ENCODE measurements around the gene TTLL10. TPM values are rescaled to one million over a fixed set of nuclear protein-coding genes. Genes with fewer than 3 reads are reported as not detected.
"Not testable (repeated sequence)": the region's sequence is repeated elsewhere in the genome, so short reads cannot be mapped to it uniquely, and the experiment has no call there.

TTLL10 gene
- total and polyA plus RNA-seq, 2 experiments from 2014 or later, result 0.45 TPM; not detected in 1

GRCh38 chr1:1141911-1142250 lies 31.8 kb upstream of the TTLL10 start:
- H3K4me3 Mint-ChIP-seq, result no peak overlapping the region
- no peak overlapping the region for H3K27ac ChIP-seq (ENCODE audit: low read depth)
- no peaks in the 10 kb centered on the region for H4K20me1 ChIP-seq (replicated peaks; ENCODE audit: insufficient read depth)
- peaks cover 6% of the 10 kb centered on the region; the same call in 1 of the 2 replicates for H3K27me3 ChIP-seq (ENCODE audit: insufficient read depth)
- no peaks in the 10 kb centered on the region for H3K79me2 ChIP-seq (replicated peaks; ENCODE audit: insufficient read depth)
- H3K4me1 ChIP-seq (ENCODE audit: insufficient read depth), result peaks cover 10% of the 10 kb centered on the region; the same call in 1 of the 2 replicates
- no peak overlapping the region for H3K4me3 ChIP-seq
- H3K27me3 Mint-ChIP-seq (ENCODE audit: insufficient read depth, low read depth, poor library complexity), result peaks cover 6% of the 10 kb centered on the region
- DNase-seq (ENCODE audit: low spot score) (no peak), ATAC-seq (no peak)
- H3K27ac Mint-ChIP-seq, result no peak overlapping the region
- H3K36me3 Mint-ChIP-seq (ENCODE audit: low read depth), result no peaks in the 10 kb centered on the region
- no peak overlapping the region for H3K4me2 ChIP-seq
- H3K4me1 Mint-ChIP-seq, result peaks cover 10% of the 10 kb centered on the region
- H2AFZ ChIP-seq, result no peak overlapping the region
- TF ChIP-seq STAT1 (IDR thresholded peaks at IDR 0.05; ENCODE audit: unreplicated experiment) (no peak), EZH2 (IDR thresholded peaks at IDR 0.05; ENCODE audit: low read depth, unreplicated experiment) (no peak), EZH2phosphoT487 (IDR thresholded peaks at IDR 0.05; ENCODE audit: unreplicated experiment) (no peak), ZNF331 (CRISPR knock-in tag; IDR thresholded peaks at IDR 0.05; ENCODE audit: low read depth) (no peak), NANOG (IDR thresholded peaks at IDR 0.05; ENCODE audit: borderline replicate concordance) (no peak), ZNF462 (CRISPR knock-in tag; IDR thresholded peaks at IDR 0.05) (no peak), ZNF114 (CRISPR knock-in tag; IDR thresholded peaks at IDR 0.05) (no peak), CREB1 (CRISPR knock-in tag; IDR thresholded peaks at IDR 0.05; ENCODE audit: low read depth) (no peak), CTCF (conservative IDR thresholded peaks at IDR 0.05; ENCODE audit: low read depth in 2 of 2) (no peak), JUNB (IDR thresholded peaks at IDR 0.05; ENCODE audit: unreplicated experiment) (no peak)
- no peaks in the 10 kb centered on the region for H3F3A ChIP-seq (replicated peaks; ENCODE audit: low read depth)
- no peaks in the 10 kb centered on the region for H3K9me2 ChIP-seq (ENCODE audit: insufficient read depth)
- no peaks in the 10 kb centered on the region; the same call in 1 of the 2 replicates for H3K36me3 ChIP-seq (ENCODE audit: insufficient read depth)
- no peaks in the 10 kb centered on the region; the same call in 2 of the 3 replicates for H3K9me3 Mint-ChIP-seq

- H3K27ac Mint-ChIP-seq; H3K9me2 ChIP-seq (ENCODE audit: insufficient read depth); H3K4me1 Mint-ChIP-seq; H2AFZ ChIP-seq; H3K36me3 ChIP-seq (ENCODE audit: insufficient read depth); H3K4me3 Mint-ChIP-seq; H3F3A ChIP-seq (replicated peaks; ENCODE audit: low read depth); ATAC-seq; H3K27me3 ChIP-seq (ENCODE audit: insufficient read depth); H3K27ac ChIP-seq (ENCODE audit: low read depth); H3K36me3 Mint-ChIP-seq (ENCODE audit: low read depth); H3K4me2 ChIP-seq; H3K4me3 ChIP-seq; DNase-seq (ENCODE audit: low spot score); H3K9me3 Mint-ChIP-seq; H4K20me1 ChIP-seq (replicated peaks; ENCODE audit: insufficient read depth); H3K79me2 ChIP-seq (replicated peaks; ENCODE audit: insufficient read depth); H3K27me3 Mint-ChIP-seq (ENCODE audit: insufficient read depth, low read depth, poor library complexity): not testable (repeated sequence)
- H3K4me1 ChIP-seq (ENCODE audit: insufficient read depth), result peaks cover 10% of the 10 kb centered on the region; the same call in 1 of the 2 replicates
Measured at GRCh38 chr1:1142352-1142751, 31.3 kb upstream of the TTLL10 start.

Data from GM23338 (cell line).